ENCODE results near the gene ADK. TPM values are rescaled to one million over a fixed set of nuclear protein-coding genes. Genes with fewer than 3 reads are reported as not detected.

ADK gene
- total RNA-seq (ENCODE audit: low replicate concordance) = 16.4 and 34.9 TPM in 2 replicates

GRCh38 chr10:74150990-74151878 is at the start of gene ADK:
TSS of gene ADK (plus strand) at chr10:74151221. CDS start at chr10:74151279, 58 bp downstream.

GRCh38 chr10:74150204-74150989 is 624 bp upstream of the ADK start, which contains the start of gene AP3M1:
TSS of gene AP3M1 (minus strand) at chr10:74150828. CDS start at chr10:74138379, 12,449 bp downstream.

Other genes starting within 250 kb of the ADK start
- 16.5 and 53.8 TPM in 2 replicates for gene PLAU, start 240.1 kb upstream of the ADK start, total RNA-seq (ENCODE audit: low replicate concordance)
- gene VCL, start 153.1 kb upstream of the ADK start, total RNA-seq (ENCODE audit: low replicate concordance) = 108 and 162 TPM in 2 replicates
- gene AP3M1, start 393 bp upstream of the ADK start, total RNA-seq (ENCODE audit: low replicate concordance) = 11.7 and 20.8 TPM in 2 replicates

Measured in smooth muscle cell of the coronary artery (primary cell).